Hematopoietic multipotent progenitor cell treated with erythropoietin and hydrocortisone succinate and interleukin-3 and kit ligand, for 8 days (in vitro differentiated cells): ENCODE data around the gene HSCB.
"Not testable (repeated sequence)": the region's sequence is repeated elsewhere in the genome, so short reads cannot be mapped to it uniquely, and the experiment has no call there.

Source experiments
- DNase-seq: peaks from one replicate; pipeline ENCODE4 v3.0.0-alpha.2; 2015

The HSCB gene, protein sequence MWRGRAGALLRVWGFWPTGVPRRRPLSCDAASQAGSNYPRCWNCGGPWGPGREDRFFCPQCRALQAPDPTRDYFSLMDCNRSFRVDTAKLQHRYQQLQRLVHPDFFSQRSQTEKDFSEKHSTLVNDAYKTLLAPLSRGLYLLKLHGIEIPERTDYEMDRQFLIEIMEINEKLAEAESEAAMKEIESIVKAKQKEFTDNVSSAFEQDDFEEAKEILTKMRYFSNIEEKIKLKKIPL

DNA sequence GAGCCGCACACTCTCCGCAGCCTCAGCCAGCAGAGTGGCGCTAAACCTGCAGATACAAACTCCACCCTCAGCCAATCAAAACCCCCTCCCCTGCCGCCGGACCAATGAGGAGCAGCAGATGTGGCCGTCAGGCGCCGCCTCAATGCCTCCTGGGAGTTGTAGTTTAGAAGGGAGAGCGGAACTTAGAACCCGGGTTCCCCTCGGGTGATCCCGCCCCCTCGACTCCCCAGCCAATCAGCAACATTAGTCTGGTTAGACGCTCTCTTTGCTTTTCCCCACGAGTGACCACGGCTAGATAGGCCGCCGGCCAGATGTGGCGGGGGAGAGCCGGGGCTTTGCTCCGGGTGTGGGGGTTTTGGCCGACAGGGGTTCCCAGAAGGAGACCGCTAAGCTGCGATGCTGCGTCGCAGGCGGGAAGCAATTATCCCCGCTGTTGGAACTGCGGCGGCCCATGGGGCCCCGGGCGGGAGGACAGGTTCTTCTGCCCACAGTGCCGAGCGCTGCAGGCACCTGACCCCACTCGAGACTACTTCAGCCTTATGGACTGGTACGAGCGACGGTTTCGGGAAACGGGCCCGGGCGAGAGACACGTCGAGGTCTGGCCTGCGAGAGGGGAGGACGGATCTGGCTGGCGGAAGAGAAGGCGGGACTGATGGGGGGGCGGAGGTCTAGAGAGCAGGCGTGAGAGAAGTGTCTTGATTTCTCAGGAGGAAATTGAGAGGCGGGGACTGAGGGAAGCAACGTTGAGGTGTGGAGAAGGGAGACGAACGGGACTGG is at the start of gene HSCB, which contains the start of gene CHEK2:
TSS of gene HSCB (plus strand) at position 255 of the 777 bp plus-strand sequence. CDS start at position 312, 57 bp downstream.
TSS of gene CHEK2 (minus strand) at position 36 of the 777 bp plus-strand sequence. CDS start 7,099 bp downstream, outside the sequence.
- peak; percentile 99 for DNase-seq

DNA sequence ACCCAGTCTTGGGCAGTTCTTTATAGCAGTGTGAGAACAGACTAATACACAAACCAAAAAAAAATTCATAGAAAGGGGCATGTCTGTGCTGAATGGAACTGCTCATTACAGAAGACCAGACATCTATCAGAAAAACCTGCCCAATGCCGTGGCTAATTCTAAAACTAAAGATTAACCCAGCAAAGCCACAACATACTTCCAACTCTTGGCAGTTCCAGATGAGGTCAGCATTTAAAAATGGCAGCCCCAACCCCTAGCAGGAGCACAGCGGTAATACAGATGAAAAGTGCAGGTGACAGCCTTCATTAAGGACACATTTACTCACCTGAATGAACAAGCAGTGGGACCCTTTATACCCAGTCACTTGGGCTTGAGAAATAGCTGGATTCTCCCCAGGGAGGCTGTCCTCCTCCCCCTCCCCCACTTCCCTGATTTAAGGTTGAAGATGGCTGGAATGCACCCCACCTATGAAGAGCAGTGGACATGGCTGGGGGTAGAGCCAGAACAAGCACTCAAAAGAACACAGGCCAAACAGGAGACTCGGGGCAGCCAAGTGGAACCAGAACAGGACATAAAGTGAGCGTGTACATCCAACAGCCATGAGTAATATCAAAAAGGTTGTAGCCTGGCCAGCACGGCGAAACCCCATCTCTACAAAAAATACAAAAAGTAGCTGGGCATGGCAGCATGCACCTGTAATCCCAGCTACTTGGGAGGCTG is 48.6 kb upstream of the HSCB start:
- not testable (repeated sequence) for DNase-seq

DNA sequence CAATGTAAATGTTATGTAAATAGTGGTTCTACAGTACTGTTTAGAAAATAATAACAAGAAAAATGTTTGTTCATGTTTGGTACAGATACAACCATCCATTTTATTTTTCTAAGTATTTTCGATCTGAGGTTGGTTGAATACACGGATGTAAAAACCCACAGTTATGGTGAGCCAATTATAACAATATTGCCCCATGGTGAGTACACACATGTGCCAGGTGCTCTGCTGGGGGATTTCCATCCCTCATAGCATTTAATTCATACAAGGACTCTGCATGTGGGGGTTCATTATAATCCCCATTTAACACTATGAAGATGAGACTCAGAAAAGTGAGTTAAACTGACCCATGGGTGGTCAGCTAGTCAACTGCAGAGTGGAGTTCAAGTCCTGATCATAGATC is 38.9 kb upstream of the HSCB start:
- no peak for DNase-seq

DNA sequence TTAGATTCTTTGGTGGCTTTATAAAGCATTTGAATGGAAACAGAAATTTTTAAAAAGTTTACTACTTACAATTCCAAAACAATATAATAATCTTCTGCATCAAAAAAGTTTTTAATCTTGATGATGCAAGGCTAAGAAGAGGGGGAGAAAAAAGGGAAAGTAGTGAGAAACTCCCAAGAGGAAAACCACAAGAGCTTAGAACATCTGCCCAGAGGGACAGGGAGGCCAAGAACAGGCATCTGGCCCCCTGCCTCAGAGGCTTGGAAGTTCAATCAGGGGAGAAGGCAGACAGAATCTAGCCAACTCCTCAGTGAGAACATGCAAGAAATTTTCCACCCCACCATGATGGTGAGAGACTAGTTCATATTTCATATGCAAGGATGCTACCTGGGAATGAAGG is 38.4 kb upstream of the HSCB start:
- DNase-seq = no peak

DNA sequence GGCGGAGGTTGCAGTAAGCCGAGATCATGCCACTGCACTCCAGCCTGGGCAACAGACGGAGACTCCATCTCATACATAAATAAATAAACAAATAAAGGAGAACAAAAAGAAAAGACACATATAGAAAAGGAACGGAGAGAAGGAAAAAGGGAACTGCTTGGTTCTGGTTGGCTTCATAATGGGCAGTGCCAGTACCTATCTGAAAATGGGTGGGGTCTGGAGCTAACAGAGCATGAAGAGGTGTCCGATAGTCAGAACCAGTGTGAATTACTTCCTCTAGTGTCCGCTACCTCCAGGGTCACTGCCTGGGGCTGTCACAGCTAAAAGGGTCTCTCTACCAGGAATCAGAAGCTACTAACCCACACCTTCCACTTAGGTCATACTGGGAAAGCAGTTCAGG is 35.0 kb upstream of the HSCB start:
- no peak for DNase-seq

DNA sequence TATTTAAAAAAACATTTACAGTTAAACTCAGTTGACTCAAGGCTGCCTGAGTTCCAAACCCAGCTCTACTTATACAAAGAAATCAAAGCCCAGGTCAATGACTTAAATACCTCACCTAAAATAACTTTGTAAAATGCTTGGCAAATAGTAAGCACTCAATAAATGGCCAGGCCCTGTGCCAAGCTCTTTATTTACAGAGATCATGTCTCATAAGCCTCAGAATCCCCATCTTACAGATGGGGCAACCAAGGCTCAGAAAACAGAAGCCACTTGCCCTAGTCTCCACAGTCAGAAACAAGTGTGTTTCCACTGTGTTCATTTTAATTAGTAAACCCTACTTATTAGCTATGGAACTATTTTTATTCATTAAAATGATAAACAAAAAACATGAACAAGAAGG is 31.7 kb upstream of the HSCB start:
- no peak for DNase-seq

DNA sequence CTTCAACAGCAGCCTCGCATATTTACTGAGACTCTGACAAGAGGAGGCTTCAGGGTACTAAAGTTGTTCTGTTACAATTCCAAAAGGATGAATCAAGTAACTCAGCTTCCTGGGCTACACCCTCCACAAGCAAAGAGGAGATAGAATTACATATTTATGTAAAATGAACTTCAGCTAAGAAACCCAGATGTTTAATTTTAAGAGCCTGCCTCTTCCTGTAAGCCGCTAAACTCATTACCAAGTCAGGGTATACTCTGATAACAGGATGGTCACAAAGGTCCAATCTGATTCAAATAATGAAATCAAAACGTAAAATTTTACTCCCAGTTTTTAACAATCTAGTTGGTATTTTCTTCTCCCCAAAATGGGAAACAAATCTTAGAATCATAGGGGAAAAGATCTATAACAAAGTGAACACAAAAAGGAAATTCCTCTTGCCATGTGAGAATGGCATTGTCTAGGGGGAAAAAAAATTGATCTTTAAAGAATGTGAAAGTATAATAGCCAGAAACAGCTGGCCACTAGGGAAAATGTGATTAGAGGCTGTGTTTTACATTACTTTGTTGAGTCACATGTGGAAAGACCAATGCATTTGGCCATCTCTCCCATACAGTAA is 31.2 kb upstream of the HSCB start:
- no peak for DNase-seq

DNA sequence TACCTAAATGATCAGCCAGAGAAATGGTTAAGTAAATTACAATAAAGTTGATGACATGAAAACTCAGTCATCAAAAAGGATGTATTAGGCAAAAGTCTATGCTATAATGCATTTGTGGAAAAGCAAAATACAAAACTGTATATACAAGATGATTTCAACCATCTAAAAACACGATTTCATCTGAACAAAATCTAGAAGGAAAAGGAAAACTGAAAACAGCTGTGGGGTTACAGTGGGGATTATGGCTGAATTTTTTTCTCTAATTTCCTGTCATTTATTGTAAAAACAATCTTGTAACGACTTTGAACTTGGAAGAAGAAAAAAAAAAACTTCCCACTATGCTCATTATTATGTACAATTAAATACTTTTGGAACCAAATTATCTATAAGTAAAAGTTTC is 30.5 kb upstream of the HSCB start:
- no peak for DNase-seq

DNA sequence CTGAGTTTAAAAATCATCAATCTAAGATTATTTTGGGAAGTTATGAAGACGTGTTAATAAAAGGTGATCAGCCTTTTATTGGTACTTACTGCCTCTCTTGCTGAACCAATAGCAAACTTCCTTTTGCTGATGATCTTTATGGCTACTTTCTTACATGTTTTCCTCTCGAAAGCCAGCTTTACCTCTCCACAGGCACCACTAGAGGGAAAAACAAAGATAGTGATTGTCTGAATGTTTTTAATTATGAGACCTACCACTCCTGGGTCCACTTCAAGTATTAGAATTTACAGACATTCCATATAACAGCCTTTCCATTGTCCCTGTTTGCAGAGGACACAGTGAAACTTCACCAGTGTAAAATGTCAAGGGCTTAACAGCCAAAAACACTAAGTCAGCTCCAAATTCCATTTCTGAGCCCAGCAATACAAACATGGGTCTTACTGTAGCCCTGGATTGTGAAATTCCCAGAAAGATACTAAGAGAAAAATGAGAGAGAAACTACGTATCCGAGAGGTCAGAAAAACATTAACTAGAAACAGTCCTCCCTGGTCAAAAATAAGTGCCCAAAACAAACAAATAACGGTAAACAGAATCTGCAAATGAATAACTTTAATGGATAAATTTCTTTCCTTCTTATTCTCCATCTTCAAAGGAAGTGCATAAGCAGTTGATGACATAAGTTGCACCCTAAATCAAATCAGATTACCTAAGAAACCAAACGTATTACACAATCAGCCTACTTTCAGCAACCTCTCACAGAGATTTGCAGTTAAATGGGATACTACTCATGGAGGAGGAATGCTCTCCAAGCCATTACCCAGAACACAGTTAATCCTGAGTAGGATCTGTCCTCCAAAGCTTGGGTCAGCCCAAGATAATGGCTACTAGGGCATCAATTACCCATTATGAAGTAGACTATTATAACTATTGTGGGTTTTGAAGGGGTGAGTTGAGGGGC is 29.7 kb upstream of the HSCB start:
- no peak for DNase-seq

DNA sequence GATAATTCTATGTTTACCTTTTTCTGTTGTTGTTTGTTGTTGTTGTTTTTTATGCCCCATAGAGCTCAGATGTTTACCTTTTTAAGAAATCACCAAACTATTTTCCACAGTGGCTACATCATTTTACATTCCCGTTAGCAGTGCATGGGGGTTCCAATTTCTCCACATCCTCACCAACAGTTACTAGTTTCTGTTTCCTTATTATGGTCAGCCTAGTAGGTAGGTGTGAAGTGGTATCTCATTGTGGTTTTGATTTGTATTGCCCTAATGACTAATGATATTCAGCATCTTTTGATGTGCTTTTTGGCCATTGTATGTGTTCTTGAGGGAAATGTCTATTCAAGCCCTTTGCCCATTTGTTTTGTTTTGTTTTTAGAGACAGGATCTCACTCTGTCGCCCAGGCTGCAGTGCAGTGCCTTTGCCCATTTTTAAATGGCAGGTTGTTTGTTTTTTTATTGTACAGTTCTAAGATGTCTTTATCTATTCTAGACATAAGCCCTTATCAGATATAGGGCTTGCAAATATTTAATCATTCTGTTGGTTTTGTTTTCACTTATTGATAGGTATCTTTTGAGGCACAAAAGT is 27.7 kb upstream of the HSCB start:
- DNase-seq = no peak

DNA sequence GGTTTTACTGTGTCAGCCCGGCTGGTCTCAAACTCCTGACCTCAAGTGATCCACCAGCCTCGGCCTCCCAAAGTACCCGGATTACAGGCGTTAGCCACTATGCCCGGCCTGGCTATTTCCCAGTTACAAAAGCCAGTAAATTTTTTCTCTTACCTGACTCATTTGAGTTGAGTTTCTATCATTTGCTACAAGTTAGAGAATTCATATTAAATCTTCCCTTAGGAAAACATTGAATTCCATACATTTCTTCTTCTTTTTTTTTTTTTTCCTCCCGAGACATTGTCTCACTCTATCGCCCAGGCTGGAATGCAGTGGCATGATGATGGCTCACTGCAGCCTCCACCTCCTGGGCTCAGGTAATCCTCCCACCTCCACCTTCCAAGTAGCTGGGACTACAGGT is 26.2 kb upstream of the HSCB start:
- DNase-seq = no peak

DNA sequence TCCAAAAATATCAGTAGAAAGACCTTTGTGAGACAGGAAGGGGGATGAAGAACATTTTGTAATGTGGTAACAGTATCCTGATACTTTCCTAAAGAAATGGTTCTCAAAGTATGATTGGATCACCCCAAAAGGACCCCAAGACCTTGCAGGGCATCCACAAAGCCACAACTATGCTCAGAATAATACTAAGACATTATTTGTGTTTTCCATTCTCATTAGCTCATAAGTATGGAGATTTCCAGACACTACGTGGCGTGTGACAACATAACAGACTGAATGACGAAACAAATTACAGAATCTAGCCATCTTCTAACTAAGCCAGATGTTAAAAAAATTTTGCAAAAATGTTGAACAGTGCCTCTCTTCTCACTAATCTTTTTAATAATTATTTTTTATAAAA is 25.2 kb upstream of the HSCB start:
- DNase-seq = no peak

DNA sequence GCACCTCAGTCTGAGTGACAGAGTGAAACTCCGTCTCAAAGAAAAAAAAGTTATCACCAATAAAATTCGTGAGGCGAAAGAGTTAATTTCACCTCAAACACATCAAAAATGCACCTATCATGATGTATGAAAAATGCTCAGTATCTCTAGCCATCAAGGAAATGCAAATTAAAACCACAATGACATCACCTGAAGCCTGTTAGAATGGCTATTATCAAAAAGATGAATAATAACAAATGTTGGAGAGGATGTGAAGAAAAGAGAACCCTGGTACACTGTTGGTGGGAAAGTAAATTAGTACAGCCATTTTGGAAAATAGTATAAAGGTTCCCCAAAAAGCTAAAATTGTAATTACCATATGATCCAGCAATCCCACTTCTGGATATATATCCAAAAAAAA is 23.8 kb upstream of the HSCB start:
- DNase-seq = no peak

DNA sequence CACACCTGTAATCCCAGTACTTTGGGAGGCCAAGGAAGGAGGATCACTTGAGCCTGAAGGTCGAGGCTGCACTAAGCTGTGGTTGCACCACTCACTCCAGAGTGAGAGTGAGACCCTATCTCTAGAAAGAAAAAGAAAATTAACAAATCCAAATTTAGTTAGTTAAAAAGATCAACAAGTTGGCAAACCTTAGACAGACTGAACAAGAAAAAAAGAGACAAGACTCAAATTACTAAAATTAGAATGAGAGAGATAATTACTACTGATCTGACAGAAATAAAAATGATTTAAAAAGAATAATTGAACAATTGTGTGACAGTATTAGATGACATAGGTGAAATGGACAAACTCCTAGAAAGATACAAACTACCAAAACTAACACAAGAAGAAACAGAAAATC is 13.8 kb upstream of the HSCB start:
- no peak for DNase-seq

DNA sequence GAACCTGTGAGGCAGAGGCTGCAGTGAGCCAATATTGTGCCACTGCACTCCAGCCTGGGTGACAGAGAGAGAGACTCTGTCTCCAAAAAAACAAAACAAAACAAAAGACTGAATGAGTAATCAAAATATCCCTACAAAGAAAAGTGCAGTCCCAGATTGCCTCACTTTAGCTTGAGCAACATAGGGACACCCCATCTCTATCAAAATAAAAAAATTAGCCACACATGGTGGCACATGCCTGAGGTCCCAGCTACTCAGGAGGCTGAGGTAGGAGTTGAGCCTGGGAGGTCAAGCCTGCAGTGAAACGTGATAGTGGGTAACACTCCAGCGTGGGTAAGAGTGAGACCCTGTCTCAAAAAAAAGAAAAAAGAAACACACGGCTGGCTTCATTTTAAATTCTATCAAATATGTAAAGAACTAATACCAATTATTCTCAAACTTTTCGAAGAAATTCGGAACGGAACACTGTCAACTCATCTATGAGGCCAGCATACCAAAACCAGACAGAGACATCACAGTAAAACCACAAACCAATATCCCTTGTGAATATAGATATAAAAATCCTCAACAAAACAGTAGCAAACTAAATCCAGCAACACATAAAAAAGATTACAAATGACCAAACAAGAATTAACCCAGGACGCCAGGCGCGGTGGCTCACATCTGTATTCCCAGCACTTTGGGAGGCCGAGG is 13.1 kb upstream of the HSCB start:
- no peak for DNase-seq

DNA sequence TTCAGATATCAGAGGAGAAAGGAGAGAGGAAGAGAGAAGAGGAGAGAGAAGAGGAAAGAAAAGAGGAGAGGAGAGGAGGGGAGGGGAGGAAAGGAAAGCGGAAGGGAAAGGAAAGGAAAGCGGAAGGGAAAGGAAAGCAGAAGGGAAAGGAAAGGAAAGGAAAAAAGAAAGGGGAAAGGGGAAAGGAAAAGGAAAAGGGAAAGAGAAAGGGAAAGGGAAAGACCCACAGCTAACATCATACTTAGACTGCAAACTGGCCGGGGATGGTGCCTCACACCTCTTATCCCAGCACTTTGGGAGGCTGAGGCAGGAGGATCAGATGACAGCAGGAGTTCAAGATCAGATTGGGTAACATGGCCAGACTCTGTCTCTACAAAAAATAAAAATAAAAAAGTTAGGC is 11.7 kb upstream of the HSCB start:
- no peak for DNase-seq

DNA sequence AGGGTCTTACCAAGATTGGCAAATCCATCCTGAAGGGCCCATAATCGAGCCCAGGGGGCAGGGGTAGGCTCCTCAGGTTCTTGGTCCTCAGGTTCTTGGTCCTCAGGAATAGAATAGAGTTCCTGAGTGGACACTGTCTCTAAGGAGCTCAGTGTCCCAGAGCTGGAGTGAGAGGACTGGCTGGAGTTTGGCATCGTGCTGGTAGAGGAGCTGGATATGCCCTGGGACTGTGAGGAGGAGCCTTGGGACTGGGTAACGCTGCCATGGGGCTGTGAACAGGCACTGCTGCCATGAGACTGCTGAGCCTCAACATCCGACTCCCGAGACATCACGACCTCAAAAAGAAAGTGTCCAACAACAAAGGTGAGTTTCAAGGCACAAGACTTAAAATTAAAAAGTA is 7.4 kb upstream of the HSCB start:
- DNase-seq = no peak

DNA sequence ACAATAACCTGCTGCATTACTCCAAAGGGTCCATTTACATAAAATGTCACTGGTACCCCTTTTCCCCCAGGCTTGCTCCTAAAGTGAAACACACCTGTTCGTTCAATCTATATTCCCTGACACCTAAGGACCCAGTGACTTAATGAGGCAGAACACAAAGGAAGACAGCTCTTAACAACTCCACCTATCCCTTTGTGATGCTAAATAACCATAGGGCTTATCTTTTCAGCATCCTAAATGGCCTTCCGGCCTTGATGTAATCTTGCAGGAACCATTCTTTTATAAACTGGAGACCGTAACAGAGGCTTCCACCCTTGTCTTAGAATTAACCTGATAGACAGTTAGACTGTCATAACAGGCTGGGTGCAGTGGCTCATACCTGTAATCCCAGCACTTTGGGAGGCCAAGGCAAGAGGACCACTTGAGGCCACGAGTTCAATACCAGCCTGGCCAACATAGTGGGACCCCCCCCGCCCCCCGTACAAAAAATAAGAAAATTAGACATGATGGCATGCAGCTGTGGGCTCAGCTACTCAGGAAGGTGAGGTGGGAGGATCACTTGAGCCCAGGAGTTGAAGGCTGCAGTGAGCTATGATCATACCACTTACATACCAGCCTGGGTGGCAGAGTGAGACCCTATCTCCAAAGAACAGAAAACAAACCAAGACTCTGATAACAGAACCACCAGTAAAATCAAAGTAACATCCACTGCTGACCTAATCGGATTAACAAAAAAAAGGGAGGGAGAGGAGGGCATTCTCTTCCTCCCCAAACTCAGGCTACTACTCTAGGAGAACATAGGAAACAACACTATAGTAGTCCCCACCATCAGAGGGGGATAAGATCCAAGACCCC is 5.3 kb upstream of the HSCB start:
- peak; percentile 79 for DNase-seq

DNA sequence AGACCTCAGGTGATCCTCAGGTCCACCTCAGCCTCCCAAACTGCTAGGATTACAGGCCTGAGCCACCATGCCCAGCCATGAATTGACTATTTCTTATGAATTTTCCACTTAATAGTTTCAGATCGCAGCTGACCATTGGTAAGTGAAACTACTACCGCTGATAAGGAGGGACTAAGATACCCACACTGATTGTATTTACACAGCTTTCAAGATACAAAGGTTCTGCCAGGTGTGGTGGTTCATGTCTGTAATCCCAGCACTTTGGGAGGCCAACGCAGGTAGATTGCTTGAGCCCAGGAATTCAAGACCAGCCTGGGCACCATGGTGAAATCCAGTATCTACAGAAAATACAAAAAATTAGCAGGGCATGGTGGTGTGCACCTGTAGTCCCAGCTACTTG is 4.1 kb upstream of the HSCB start:
- no peak for DNase-seq

DNA sequence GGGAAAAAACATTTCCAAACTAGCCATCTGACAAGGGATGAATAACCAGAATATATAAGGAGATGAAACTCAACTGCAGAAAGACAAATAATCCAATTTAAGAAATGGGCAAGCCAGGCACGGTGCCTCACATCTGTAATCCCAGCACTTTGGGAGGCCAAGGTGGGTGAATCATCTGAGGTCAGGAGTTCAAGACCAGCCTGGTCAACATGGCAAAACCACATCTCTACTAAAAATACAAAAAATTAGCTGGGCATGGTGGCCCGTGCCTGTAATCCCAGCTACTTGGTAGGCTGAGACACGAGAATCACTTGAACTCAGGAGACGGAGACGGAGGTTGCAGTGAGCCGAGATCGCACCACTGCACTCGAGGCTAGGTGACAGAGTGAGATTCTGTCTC is 3.0 kb upstream of the HSCB start:
- not testable (repeated sequence) for DNase-seq
